HUDEP-2 (cell line): ENCODE measurements around the gene PPP1R13L.
"Not testable (repeated sequence)": the region's sequence is repeated elsewhere in the genome, so short reads cannot be mapped to it uniquely, and the experiment has no call there.

ENCODE experiments used
- DNase-seq, 76 experiments: peaks; one replicate each; lab custom pipeline; 2025; ENCODE audit not compliant: unreplicated experiment in 76 of 76; lab: John Stamatoyannopoulos, UW

PPP1R13L gene

GRCh38 chr19:45407585-45407984, 2.7 kb upstream of the PPP1R13L start:
- DNase-seq: not testable (repeated sequence)

DNA sequence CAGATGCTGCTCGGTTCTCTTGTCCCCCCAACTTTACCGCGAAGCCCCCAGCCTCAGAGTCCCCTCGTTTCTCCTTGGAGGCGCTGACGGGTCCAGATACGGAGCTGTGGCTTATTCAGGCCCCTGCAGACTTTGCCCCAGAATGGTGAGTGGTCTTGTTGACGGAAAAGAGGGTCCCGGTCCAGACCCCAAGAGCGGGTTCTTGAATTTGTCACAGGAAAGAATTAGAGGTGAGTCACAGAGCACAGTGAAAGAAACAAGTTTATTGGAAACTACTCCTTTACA, 2.2 kb upstream of the PPP1R13L start:
- DNase-seq: no peak

DNA sequence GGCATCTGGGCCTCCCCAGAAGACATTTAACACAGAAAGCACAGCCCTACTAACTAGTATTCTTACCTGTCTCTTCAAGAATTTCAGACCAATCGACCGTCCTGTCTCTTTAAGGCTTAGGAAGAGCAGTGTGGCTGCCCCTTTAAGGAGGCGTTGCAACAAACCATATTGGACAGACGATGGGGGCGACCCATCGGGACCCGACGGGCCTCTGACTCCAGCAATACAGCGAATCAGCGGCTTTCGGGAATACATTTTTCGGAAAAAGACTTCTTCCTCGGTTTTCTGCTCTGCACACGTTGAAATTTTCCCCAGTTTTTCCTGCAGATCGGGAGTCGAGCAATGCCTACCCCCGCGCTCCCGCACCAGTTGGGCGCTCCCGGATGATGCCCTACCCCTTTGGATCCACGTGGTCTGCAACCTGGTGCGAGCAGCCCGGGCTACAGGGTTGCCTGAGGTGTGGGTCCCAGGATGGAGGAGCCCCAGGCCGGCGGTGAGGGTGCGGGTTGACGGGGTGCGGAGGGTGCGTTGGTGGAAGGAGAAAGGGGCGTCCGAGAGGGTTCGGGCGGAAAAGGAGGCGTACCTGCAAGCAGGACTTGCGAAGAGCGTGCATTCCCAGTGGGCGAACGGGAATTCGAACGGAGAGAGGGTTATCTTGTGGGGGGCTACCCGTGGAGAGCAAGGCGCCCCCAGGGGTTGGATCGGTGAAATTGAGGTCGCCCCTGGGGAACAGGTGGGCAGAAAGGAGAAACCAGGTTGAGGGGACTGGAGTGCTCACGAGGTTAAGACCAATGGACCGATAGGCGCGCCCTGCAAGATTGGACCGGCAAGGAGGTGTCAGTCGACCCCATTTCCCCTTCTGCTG, 1.6 kb upstream of the PPP1R13L start, which contains the start of gene POLR1G:
Gene POLR1G (plus strand): TSS at position 419 of the 865 bp plus-strand sequence. CDS start 53 bp downstream, at position 472.
- DNase-seq: peak in 74 of 76 experiments; percentile 51 to 98 (median 83)

GRCh38 chr19:45405435-45406225, 761 bp upstream of the PPP1R13L start:
- DNase-seq: peak in 75 of 76 experiments; percentile 50 to 98 (median 85)

DNA sequence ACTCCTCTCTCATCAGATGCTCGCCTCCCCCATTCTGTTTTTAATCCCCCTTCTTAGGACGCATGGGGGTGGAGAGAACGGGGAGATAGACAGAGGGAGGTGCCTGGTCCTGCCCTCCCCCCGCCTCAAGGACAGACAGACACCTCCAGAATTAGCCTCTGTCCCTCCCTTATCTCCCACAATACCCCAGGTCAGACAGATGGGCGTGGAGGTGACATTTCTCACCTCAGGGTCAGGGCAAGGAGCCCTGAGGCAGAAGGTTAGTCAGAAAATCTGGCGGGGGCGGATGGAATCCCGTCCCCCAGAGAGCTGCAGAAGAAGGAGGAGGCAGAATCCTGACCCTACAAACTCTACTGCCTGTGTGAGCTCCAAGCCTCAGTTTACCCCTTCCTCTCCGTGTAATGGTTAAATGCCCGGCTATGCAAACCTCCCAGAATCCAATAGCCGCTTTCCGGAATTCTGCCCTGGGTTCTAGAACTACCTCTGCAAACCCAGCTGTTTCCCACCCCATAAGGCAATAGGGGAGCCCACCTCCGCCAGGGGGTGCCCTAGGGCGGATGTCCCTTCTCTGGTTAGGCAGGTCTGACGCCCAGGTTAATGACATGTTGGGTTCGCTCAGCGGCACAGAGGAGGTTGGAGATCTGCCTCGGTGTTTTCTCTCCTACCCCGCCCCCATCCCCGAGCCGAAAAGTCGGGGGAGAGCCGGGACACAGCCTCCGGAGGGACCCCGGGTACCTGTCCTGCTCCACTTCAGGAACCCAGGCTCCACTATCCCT, 900 bp downstream of the PPP1R13L start:
- peak in 62 of 76 experiments; percentile 14 to 75 (median 52) for DNase-seq

- DNase-seq: no peak
Observed at GRCh38 chr19:45403272-45403671, 1.6 kb downstream of the PPP1R13L start.

DNA sequence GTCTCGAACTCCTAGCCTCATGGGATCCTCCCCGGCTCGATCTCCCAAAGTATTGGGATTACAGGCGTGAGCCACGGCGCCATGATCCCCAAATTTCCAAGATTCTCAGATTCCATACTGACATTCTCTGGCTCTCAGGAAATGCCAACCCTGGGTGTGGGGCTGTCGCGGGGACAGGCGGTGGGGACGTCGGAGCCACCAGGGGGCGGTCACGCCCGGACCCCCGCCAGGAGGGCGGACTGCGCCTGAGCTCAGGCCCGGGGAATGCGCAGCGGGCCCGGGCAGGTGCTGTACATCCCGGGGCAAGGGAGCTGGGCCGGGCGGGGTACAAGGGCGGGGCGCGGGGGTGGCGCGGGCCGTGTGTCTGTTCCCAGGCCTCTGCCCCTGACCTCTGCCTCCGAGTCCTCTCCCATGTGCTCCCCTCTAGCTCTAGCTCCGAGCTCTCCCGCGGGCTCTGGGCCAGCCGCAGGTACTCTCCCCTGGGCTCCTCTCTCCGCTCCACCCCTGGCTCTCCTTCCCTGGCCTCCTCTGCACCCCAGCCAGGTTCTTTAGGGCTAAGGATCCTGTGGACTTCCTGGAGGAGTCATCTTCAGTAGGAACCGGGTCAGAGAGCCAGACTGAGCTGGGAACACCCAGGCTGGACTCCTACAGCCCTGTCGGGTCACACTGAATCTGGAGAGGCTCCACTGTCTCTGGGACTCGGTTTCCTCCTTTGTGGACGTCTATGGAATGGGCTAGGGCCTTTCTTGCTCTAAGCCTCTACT, 2.4 kb downstream of the PPP1R13L start:
- DNase-seq: peak in 35 of 76 experiments; percentile 5 to 57 (median 31)

DNA sequence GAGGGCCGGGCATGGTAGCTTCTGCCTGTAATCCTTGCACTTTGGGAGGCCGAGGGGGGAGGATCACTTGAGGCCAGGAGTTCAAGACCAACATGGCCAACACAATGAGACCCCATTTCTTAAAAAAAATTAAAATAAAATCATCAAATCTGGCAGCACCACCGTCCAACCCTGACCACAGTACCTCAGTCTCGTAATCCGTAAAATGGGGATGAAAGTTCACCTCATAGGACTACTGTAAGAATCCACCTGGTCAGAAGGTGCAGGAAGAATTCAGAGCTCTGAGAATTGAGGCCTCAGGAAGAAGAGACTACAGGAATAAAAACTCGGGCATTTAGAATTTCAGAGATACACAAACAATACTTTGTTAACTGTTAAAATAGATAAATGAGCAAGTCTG, 3.1 kb downstream of the PPP1R13L start:
- DNase-seq: no peak

DNA sequence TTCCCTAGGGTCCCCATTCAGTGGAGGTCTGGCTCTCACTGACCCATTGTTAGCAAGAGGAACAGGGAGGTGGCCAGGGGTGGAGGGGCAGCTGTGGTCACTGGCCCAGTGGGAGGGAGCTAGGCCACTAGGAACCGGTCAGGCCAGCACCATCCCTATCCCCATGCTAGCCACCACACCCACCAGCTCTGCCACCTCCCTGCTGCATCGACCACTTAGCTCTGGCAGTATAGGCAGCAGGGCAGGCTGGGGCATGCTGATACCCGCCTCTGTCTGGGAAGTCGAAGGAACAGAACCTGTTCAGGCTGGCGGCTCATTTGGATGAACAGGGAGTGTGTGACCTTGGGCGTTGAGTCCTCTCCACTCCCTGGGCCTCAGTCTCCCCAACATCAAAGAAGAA, 4.7 kb downstream of the PPP1R13L start:
- peak in 1 of 76 experiments; percentile 8 for DNase-seq

- no peak for DNase-seq
Observed at GRCh38 chr19:45395821-45396617, 8.8 kb downstream of the PPP1R13L start.

DNA sequence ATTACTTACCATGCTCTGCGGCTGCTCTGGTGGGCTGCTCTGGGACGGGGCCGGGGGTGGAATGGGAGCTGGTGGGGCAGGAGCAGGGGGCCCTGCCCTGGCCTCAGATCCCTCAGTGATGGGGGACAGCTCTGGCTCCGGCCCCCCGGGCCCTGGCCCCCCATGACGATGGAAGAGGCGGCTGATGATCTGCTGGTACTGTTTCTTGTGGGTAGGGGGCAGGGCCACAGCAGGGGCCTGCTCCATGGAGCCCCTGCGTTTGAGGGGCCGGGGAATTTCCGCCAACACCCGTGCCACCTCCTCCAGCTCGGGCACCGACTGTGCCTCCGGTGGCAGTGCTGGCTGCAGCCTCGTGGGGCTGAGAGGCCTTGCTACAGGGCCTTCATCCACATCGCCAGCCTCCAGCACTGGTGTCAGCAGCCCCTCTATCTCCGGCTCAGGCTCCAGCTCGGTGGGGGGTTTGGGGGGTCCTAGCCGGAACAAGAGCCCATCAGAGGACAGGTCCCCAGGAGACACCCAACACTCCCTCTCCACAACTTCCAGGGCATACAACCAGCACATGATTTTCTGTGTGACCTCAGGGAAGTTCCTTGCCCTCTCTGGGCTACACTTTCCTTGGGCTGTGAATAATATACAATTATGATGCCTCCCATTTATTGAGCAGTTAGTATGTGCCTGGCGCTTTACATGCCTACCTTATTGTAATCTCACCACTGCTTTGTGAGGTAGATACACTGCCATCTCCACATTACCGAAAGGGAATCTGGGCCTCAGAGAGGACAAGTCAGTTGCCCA, 12.8 kb downstream of the PPP1R13L start:
- no peak for DNase-seq

DNA sequence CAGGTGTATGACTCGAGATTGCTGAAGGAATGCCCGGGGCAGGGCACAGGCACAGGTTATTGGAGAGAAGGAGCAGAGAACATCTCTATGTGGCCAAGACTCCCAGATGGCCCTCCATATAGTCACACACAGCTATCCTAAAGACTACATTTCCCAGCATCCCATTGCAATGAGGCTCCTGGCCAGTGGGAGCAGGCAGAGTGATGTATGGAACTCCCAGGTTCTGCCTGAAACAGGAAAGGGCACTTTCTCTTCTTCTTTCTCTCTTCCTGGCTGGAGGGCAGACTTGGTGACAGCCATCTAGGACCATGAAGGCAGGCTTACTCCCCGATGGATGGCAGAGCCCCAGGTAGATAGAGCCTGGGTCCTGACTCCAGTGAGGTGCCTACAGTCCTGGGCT, 13.5 kb downstream of the PPP1R13L start:
- peak in 5 of 76 experiments; percentile 6 to 24 (median 19) for DNase-seq

- no peak for DNase-seq
Observed at GRCh38 chr19:45385392-45386221, 19.3 kb downstream of the PPP1R13L start.

GRCh38 chr19:45382426-45382825, 22.4 kb downstream of the PPP1R13L start:
- no peak for DNase-seq

DNA sequence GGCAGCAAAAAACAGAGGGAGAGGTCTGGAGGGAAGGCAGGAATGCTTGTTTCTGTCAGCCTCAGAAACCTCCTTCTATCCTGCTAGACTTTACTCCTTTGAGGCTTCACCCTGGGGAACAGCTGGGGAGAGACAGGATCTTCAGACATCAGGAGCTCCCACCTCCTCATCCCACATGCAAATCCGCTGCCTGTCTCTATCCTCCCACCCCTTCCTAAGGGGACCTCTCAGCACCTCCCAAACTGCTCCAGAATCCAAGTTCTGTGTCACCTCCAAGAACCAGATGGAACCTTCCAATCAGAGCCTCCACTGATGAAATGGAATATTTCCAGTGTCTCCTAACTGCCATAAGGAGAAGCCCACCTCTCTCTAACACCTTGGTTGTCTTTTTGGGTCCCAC, 24.8 kb downstream of the PPP1R13L start:
- no peak for DNase-seq

DNA sequence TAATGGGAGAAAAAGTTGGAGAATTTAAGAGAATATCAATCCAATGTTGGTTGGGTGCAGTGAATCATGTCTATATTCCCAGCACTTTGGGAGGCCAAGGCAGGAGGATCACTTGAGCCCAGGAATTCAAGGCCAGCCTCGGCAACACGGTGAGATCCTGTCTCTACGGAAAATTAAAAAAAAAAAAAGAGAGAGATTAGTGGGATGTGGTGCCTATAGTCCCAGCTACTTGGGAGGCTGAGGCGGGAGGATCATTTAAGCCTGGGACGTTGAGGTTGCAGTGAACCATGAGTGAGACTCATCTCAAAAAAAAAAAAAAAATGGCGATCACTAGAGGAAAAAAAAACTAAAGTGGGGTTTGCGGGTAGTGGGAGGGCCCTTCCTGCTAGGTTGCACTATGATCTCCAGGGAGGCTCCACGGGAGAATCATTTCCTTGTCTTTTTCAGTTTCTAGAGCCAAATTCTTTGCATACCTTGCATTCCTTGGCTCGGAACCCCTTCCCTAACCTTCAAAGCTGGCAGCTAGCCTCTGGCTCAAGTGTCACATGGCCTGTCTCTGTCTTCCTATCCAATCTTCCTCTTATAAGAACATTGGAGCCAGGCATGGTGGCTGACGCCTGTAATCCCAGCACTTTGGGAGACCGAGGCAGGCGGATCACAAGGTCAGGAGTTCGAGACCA, 28.7 kb downstream of the PPP1R13L start:
- no peak for DNase-seq
